PC-3 (cell line): ENCODE data around the gene NRDC. TPM values are rescaled to one million over a fixed set of nuclear protein-coding genes. Genes with fewer than 3 reads are reported as not detected.

Experiments used
- ATAC-seq: fragments of 200-7000 bp; cut with Tn5 transposase; 2 replicates; pipeline ENCODE4 v1.9.1; 2020; ENCODE audit warnings: mild to moderate bottlenecking, moderate library complexity
- BruUV-seq: library from RNA; stranded (reverse); fragments of 400-500 nt; replicated peaks from 2 replicates; lab custom pipeline; 2021; lab: Mats Ljungman, UMichigan
- CTCF ChIA-PET: fragments of 300-600 bp; sonication (Branson Sonifier 250); formaldehyde crosslinking; loops from one replicate; lab custom pipeline; 2022; ENCODE audit warnings: antibody characterized with exemption; lab: Charles Lee
- POLR2A ChIA-PET: fragments of 300-600 bp; sonication (Branson Sonifier 250); formaldehyde crosslinking; loops from one replicate; lab custom pipeline; 2022; ENCODE audit warnings: antibody characterized with exemption; ENCODE audit not compliant: unreplicated experiment; lab: Charles Lee
- DNase-seq: peaks from one replicate; pipeline ENCODE4 v3.0.0-alpha.2; 2015
- H2AFZ ChIP-seq: fragments of 300-600 bp; sonication (generic); 2 replicates; pipeline ENCODE4 v1.6.0; 2016; ENCODE audit warnings: antibody characterized with exemption, low read length
- H3F3A ChIP-seq: fragments of 300-600 bp; sonication (generic); one replicate; pipeline ENCODE4 v1.6.0; 2017; ENCODE audit warnings: antibody characterized with exemption, low read length, control low read depth, mild to moderate bottlenecking; ENCODE audit not compliant: unreplicated experiment
- H3K27ac ChIP-seq: fragments of 300-600 bp; sonication (generic); 2 replicates; pipeline ENCODE4 v1.5.1; 2016; ENCODE audit warnings: mild to moderate bottlenecking, low read length
- H3K27me3 ChIP-seq: fragments of 300-600 bp; sonication (generic); 2 replicates; pipeline ENCODE4 v1.6.1; 2016; ENCODE audit warnings: low read length, mixed read lengths
- H3K36me3 ChIP-seq: fragments of 300-600 bp; sonication (generic); 2 replicates; pipeline ENCODE4 v1.6.1; 2016; ENCODE audit warnings: low read depth, mixed run types, low read length, mixed read lengths
- H3K4me1 ChIP-seq: fragments of 300-600 bp; sonication (generic); 2 replicates; pipeline ENCODE4 v1.5.1; 2016; ENCODE audit warnings: low read length; ENCODE audit not compliant: insufficient read depth
- H3K4me2 ChIP-seq: fragments of 300-600 bp; sonication (generic); 2 replicates; pipeline ENCODE4 v1.6.0; 2016; ENCODE audit warnings: low read length
- H3K4me3 ChIP-seq: fragments of 300-600 bp; sonication (generic); 2 replicates; pipeline ENCODE4 v1.5.1; 2016; ENCODE audit warnings: mild to moderate bottlenecking, low read length, mixed read lengths
- H3K79me2 ChIP-seq: fragments of 300-600 bp; sonication (generic); 2 replicates; pipeline ENCODE4 v1.6.1; 2017; ENCODE audit warnings: low read length, mixed read lengths
- H3K9ac ChIP-seq: fragments of 300-600 bp; sonication (generic); 2 replicates; pipeline ENCODE4 v1.6.0; 2016; ENCODE audit warnings: mild to moderate bottlenecking, low read length
- H3K9me2 ChIP-seq: fragments of 300-600 bp; sonication (generic); replicated peaks from 2 replicates; pipeline ENCODE4 v1.6.1; 2016; ENCODE audit warnings: mixed run types, low read length, mixed read lengths
- H3K9me3 ChIP-seq: fragments of 300-600 bp; sonication (generic); 2 replicates; pipeline ENCODE4 v1.6.1; 2016; ENCODE audit warnings: low read length, mixed read lengths
- H4K20me1 ChIP-seq: fragments of 300-600 bp; sonication (generic); 2 replicates; pipeline ENCODE4 v1.6.1; 2016; ENCODE audit warnings: low read length, mixed read lengths
- CTCF ChIP-seq: fragments of 300-600 bp; sonication (generic); conservative IDR thresholded peaks from 2 replicates; pipeline ENCODE4 v1.5.1; 2017; ENCODE audit warnings: antibody characterized with exemption, low read depth, mild to moderate bottlenecking, low read length
- EZH2 ChIP-seq: fragments of 300-600 bp; sonication (generic); IDR thresholded peaks from one replicate; pipeline ENCODE4 v1.6.1; 2017; ENCODE audit warnings: antibody characterized with exemption, mild to moderate bottlenecking, low read length; ENCODE audit not compliant: unreplicated experiment
- EZH2phosphoT487 ChIP-seq: fragments of 300-600 bp; sonication (generic); IDR thresholded peaks from 2 replicates; pipeline ENCODE4 v1.6.1; 2018; ENCODE audit warnings: mild to moderate bottlenecking, antibody characterized with exemption, low read length, borderline replicate concordance
- intact Hi-C: fragments of 100-400 bp; cut with micrococcal nuclease; formaldehyde crosslinking; loops from 2 replicates; pipeline ENCODE4 v1.9.0; 2023
- total RNA-seq: library from RNA; depleted of rRNA; stranded (reverse); fragments of >200 nt; gene quantifications from 2 replicates; pipeline ENCODE4 v1.2.3, GENCODE V29; 2014

The NRDC gene
- total RNA-seq, 1 experiment from 2014 or later: 96.8 TPM

GRCh38 chr1:51902456-51902855, 23.9 kb upstream of the NRDC start:
- no peaks in the 10 kb centered on the region for H3K36me3 ChIP-seq
- H3K27ac ChIP-seq: no peak overlapping the region
- no peaks in the 10 kb centered on the region for H4K20me1 ChIP-seq
- no peak overlapping the region for H3K9ac ChIP-seq
- no peaks in the 10 kb centered on the region for H3K27me3 ChIP-seq
- ATAC-seq (no peak), DNase-seq (no peak)
- no TSS peak for BruUV-seq
- no peaks in the 10 kb centered on the region for H3K9me2 ChIP-seq
- ChIA-PET CTCF (no interaction called here), POLR2A (no interaction called here)
- H2AFZ ChIP-seq: no peak overlapping the region
- no peak overlapping the region for H3K4me2 ChIP-seq
- no peaks in the 10 kb centered on the region for H3K9me3 ChIP-seq
- H3F3A ChIP-seq: peaks cover 6% of the 10 kb centered on the region
- intact Hi-C loops: no loop called here
- H3K4me1 ChIP-seq: peaks cover 19% of the 10 kb centered on the region
- H3K79me2 ChIP-seq: no peaks in the 10 kb centered on the region
- H3K4me3 ChIP-seq: no peak overlapping the region
- no peak for TF ChIP-seq EZH2phosphoT487
- TF ChIP-seq EZH2: no peak
- no peak for TF ChIP-seq CTCF

- CTCF ChIA-PET: no interaction called here
- Histone ChIP-seq H3K9ac (no peak overlapping the region), H3K9me3 (no peaks in the 10 kb centered on the region), H3F3A (peaks cover 6% of the 10 kb centered on the region), H3K27ac (no peak overlapping the region), H3K27me3 (no peaks in the 10 kb centered on the region), H3K9me2 (no peaks in the 10 kb centered on the region), H4K20me1 (no peaks in the 10 kb centered on the region), H3K79me2 (no peaks in the 10 kb centered on the region), H3K4me1 (peaks cover 29% of the 10 kb centered on the region), H3K36me3 (no peaks in the 10 kb centered on the region), H2AFZ (no peak overlapping the region), H3K4me2 (no peak overlapping the region), H3K4me3 (no peak overlapping the region)
- BruUV-seq: no TSS peak
- intact Hi-C loops: no loop called here
- DNase-seq (peak; percentile 46), ATAC-seq (no peak)
- POLR2A ChIA-PET: no interaction called here
- TF ChIP-seq EZH2phosphoT487 (no peak), CTCF (no peak), EZH2 (no peak)
These were observed 22.6 kb upstream of the NRDC start for GRCh38 chr1:51901151-51901550.

GRCh38 chr1:51899022-51899421, 20.5 kb upstream of the NRDC start:
- CTCF ChIA-PET: no interaction called here
- no peak overlapping the region for H3K4me2 ChIP-seq

More at GRCh38 chr1:51899022-51899421, 20.5 kb upstream of the NRDC start:
- POLR2A ChIA-PET: no interaction called here
- Histone ChIP-seq H3K4me1 (peaks cover 29% of the 10 kb centered on the region), H3K36me3 (no peaks in the 10 kb centered on the region), H3K27me3 (no peaks in the 10 kb centered on the region), H3K79me2 (no peaks in the 10 kb centered on the region), H3F3A (peaks cover 6% of the 10 kb centered on the region), H3K9me2 (no peaks in the 10 kb centered on the region), H3K9me3 (no peaks in the 10 kb centered on the region), H4K20me1 (no peaks in the 10 kb centered on the region), H3K27ac (peak overlapping the region; percentile 86; the same call in 1 of the 2 replicates), H2AFZ (no peak overlapping the region), H3K4me3 (no peak overlapping the region), H3K9ac (no peak overlapping the region)
- no peak for ATAC-seq
- BruUV-seq: no TSS peak
- intact Hi-C loops: no loop called here
- DNase-seq: no peak
- no peak for TF ChIP-seq CTCF
- no peak for TF ChIP-seq EZH2
- TF ChIP-seq EZH2phosphoT487: no peak
